HepG2 (cell line): Measurements from ENCODE around the gene L3MBTL1. TPM values are rescaled to one million over a fixed set of nuclear protein-coding genes. Genes with fewer than 3 reads are reported as not detected.

Experiments
- FOXA3 ChIP-seq: IDR thresholded peaks from 2 replicates; pipeline ENCODE4 v1.6.1; 2016; ENCODE audit warnings: missing genetic modification reagents, missing compliant biosample characterization
- MED1 ChIP-seq: sonication (generic); formaldehyde crosslinking; IDR thresholded peaks from 2 replicates; pipeline ENCODE4 v1.4.0; 2020; ENCODE audit warnings: missing genetic modification reagents
- NFIB ChIP-seq: sonication (generic); formaldehyde crosslinking; IDR thresholded peaks from 2 replicates; pipeline ENCODE4 v1.9.0; 2021; ENCODE audit warnings: missing genetic modification reagents, mild to moderate bottlenecking, borderline replicate concordance
- PPARG ChIP-seq: conservative IDR thresholded peaks from 2 replicates; pipeline ENCODE4 v1.6.1; 2016; ENCODE audit warnings: missing biosample characterization, missing genetic modification reagents
- SP4 ChIP-seq: sonication (generic); formaldehyde crosslinking; IDR thresholded peaks from 2 replicates; pipeline ENCODE4 v1.8.1; 2023; ENCODE audit warnings: mild to moderate bottlenecking, missing genetic modification reagents
- ZBTB37 ChIP-seq: sonication (generic); formaldehyde crosslinking; IDR thresholded peaks from 2 replicates; pipeline ENCODE4 v1.4.0; 2020; ENCODE audit warnings: mild to moderate bottlenecking, missing genetic modification reagents
- ZIK1 ChIP-seq: sonication (generic); formaldehyde crosslinking; IDR thresholded peaks from 2 replicates; pipeline ENCODE4 v1.5.0; 2020; ENCODE audit warnings: mild to moderate bottlenecking, low read depth, missing genetic modification reagents, borderline replicate concordance
- ZNF318 ChIP-seq: sonication (generic); formaldehyde crosslinking; IDR thresholded peaks from 2 replicates; pipeline ENCODE4 v1.4.0; 2020; ENCODE audit warnings: mild to moderate bottlenecking, missing genetic modification reagents
- ZNF607 ChIP-seq: sonication (generic); formaldehyde crosslinking; IDR thresholded peaks from 2 replicates; pipeline ENCODE4 v1.5.1; 2020; ENCODE audit warnings: missing genetic modification reagents, mild to moderate bottlenecking, borderline replicate concordance
- ZNF616 ChIP-seq: sonication (generic); formaldehyde crosslinking; IDR thresholded peaks from 2 replicates; pipeline ENCODE4 v1.5.0; 2020; ENCODE audit warnings: low read depth, mild to moderate bottlenecking, missing genetic modification reagents
- ZNF766 ChIP-seq: sonication (generic); formaldehyde crosslinking; IDR thresholded peaks from 2 replicates; pipeline ENCODE4 v1.5.0; 2020; ENCODE audit warnings: missing genetic modification reagents, borderline replicate concordance
- polyA plus RNA-seq, 8 experiments: library from polyadenylated mRNA; depleted of rRNA in 3 of 8; stranded (reverse) in 7 of 8; unstranded in 1 of 8; fragments of >200 nt; fragmentation: Illumina TruSeq in 4 of 8; extraction: Trizol in 4 of 8; gene quantifications; 2 replicates each; pipeline versions ENCODE4 v1.2.1 to v1.2.3, GENCODE V29; 2011 to 2016; ENCODE audit warnings: low read depth in 4 of 8, missing spikeins in 1 of 8, mixed read lengths in 1 of 8; ENCODE audit not compliant: insufficient read depth in 1 of 8
- total RNA-seq, 5 experiments: library from RNA; depleted of rRNA; stranded (reverse); fragments of >200 nt; fragmentation: Illumina TruSeq; extraction: Trizol; gene quantifications; 2 replicates each; pipeline ENCODE4 v1.2.3, GENCODE V29; 2016; ENCODE audit warnings: low read depth in 1 of 5
- TF ChIP-seq, protein P1 (sequence below): IDR thresholded peaks from 2 replicates; pipeline ENCODE4 v1.6.1; 2016; ENCODE audit warnings: low read depth, borderline replicate concordance
- TF ChIP-seq, protein P2 (sequence below): sonication (generic); formaldehyde crosslinking; IDR thresholded peaks from 2 replicates; pipeline ENCODE4 v1.4.0; 2020; ENCODE audit warnings: missing genetic modification reagents

Gene L3MBTL1
- total and polyA plus RNA-seq, 2 of the 13 experiments (the other 11 are each of a cell fraction or from before 2014, with no cell fraction given): 9.0 to 17.8 TPM

- peak; percentile 31; the same call in 1 of the 2 replicates for TF ChIP-seq ZNF607 (CRISPR knock-in tag)
- TF ChIP-seq NFIB (CRISPR knock-in tag): no peak
- TF ChIP-seq FOXA3 (CRISPR knock-in tag): peak; percentile 64
- TF ChIP-seq MED1: peak; percentile 85
- TF ChIP-seq ZNF766 (CRISPR knock-in tag): peak; percentile 30; the same call in 1 of the 2 replicates
- TF ChIP-seq, protein P1, sequence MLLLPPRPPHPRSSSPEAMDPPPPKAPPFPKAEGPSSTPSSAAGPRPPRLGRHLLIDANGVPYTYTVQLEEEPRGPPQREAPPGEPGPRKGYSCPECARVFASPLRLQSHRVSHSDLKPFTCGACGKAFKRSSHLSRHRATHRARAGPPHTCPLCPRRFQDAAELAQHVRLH (CRISPR knock-in tag): peak; percentile 64; the same call in 1 of the 2 replicates
- TF ChIP-seq ZIK1 (CRISPR knock-in tag): peak; percentile 33; the same call in 1 of the 2 replicates
- no peak; the same call in 1 of the 2 replicates for TF ChIP-seq SP4 (CRISPR knock-in tag)
- no peak; the same call in 1 of the 2 replicates for TF ChIP-seq PPARG (CRISPR knock-in tag)
- TF ChIP-seq, protein P2, sequence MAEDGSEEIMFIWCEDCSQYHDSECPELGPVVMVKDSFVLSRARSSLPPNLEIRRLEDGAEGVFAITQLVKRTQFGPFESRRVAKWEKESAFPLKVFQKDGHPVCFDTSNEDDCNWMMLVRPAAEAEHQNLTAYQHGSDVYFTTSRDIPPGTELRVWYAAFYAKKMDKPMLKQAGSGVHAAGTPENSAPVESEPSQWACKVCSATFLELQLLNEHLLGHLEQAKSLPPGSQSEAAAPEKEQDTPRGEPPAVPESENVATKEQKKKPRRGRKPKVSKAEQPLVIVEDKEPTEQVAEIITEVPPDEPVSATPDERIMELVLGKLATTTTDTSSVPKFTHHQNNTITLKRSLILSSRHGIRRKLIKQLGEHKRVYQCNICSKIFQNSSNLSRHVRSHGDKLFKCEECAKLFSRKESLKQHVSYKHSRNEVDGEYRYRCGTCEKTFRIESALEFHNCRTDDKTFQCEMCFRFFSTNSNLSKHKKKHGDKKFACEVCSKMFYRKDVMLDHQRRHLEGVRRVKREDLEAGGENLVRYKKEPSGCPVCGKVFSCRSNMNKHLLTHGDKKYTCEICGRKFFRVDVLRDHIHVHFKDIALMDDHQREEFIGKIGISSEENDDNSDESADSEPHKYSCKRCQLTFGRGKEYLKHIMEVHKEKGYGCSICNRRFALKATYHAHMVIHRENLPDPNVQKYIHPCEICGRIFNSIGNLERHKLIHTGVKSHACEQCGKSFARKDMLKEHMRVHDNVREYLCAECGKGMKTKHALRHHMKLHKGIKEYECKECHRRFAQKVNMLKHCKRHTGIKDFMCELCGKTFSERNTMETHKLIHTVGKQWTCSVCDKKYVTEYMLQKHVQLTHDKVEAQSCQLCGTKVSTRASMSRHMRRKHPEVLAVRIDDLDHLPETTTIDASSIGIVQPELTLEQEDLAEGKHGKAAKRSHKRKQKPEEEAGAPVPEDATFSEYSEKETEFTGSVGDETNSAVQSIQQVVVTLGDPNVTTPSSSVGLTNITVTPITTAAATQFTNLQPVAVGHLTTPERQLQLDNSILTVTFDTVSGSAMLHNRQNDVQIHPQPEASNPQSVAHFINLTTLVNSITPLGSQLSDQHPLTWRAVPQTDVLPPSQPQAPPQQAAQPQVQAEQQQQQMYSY (CRISPR knock-in tag): peak; percentile 19; the same call in 1 of the 2 replicates
- TF ChIP-seq ZNF318: peak; percentile 90
- 0 out of 2 replicates have a peak, but pooled peaks have one; percentile 36 for TF ChIP-seq ZNF616
- peak; percentile 65; the same call in 1 of the 2 replicates for TF ChIP-seq ZBTB37 (CRISPR knock-in tag)
Observed at GRCh38 chr20:43590392-43591303, 83.2 kb downstream of the L3MBTL1 start, which contains the start of gene IFT52 (continued).
